GM19193 (cell line): ENCODE results near the gene LRRC75A.

ENCODE experiments used
- POLR2A ChIP-seq: IDR thresholded peaks from 4 replicates; pipeline ENCODE4 v1.6.1; 2011; ENCODE audit not compliant: insufficient read depth, insufficient read length; ENCODE audit errors: extremely low read depth

Gene LRRC75A

GRCh38 chr17:16484445-16485175 lies 7.4 kb downstream of the LRRC75A start:
- TF ChIP-seq POLR2A = no peak

- no peak for TF ChIP-seq POLR2A
Measured at GRCh38 chr17:16483021-16483645, 8.9 kb downstream of the LRRC75A start.

- no peak for TF ChIP-seq POLR2A
Measured at GRCh38 chr17:16482253-16482652, 9.7 kb downstream of the LRRC75A start.

DNA sequence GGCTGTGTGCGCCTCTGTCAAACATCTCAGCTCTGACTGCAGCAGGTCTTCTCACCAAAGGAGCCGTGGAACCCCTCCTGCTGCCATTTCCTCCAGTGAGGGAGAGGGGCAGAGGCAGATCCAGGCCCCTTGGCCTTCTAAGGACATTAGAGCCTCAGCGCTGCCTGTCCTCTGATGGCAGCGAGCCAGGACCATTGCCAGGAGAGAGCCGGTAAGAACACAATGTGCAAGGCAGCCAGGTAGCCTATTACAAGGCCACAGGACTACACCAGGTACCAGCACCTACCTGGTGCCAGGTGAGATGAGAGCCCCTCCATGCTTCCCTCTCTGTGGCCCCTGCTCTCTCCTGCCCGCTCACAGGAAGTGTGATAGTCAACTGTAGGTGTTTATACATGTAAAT lies 11.0 kb downstream of the LRRC75A start:
- TF ChIP-seq POLR2A = no peak

GRCh38 chr17:16479264-16479663 lies 12.7 kb downstream of the LRRC75A start:
- no peak for TF ChIP-seq POLR2A

GRCh38 chr17:16478649-16479048 lies 13.3 kb downstream of the LRRC75A start:
- TF ChIP-seq POLR2A = no peak

DNA sequence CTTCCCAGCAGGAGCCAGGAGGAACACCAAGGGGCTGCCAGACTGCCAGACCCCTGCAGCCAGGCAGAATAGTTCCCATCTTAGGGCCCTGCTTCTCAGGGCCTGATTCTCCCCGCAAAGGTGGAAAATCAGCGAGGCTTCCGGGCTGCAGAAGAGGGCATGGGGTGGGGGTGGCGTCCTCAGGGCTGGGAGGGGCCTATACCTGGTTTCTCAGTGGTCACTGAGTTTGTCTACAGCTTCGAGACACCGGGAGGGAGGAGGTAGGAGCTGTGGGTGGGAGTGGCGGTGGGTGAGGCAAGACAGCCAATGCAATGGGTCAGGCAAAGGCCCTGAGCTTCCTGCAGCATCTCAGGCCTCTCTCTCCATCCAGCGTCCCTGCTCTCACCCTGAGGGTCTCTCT lies 14.3 kb downstream of the LRRC75A start:
- no peak for TF ChIP-seq POLR2A

GRCh38 chr17:16477255-16477654 lies 14.7 kb downstream of the LRRC75A start:
- TF ChIP-seq POLR2A = no peak

- TF ChIP-seq POLR2A = no peak
Measured at GRCh38 chr17:16475179-16475704, 16.8 kb downstream of the LRRC75A start.

- TF ChIP-seq POLR2A = no peak
Measured at GRCh38 chr17:16474012-16474725, 17.8 kb downstream of the LRRC75A start.

DNA sequence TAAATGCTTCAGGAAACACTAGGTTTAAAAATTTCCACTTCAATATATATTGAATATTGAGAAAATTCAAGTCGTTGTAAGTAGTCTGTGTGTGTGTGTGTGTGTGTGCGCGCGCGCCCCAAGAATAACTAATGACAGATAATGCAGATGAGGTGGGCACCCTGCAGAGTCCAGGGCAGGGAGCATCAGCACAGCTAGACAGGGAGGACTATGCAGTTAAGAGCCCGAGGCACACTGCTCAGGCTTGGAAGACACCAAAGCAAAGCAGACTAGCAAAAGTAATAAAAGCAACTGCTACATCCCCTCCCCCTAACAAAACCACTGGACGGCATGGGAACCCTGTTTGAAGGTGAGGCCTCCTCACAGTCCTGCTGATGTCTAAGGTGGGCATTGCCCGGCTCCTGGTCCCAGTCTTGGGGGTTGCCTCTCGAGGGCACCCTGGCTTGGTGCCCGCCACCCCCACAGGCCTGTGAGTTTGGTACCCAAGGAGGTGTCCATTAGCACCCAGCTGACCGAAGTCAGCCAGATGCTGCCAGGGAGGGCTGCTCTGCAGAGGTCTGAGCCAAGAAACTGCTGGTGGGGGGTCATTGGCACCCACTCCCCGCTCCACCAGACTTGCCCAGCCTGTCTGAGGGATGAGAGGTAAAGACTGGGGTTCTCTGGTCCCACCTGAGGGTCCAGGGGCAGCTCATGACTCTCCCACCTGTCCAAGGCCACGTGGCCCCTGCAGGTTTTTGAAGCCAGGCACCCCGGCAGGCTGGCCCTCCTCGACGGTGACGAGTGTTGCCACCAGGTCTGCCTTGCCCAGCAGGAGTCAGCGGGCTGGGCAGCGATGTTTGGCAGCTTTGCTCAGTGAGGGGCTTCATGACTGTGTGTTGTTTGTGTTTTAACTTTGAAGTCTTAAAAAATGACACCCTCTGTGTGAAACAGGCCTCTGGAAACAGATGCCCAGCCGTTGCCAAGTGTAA lies 18.7 kb downstream of the LRRC75A start:
- TF ChIP-seq POLR2A = no peak

DNA sequence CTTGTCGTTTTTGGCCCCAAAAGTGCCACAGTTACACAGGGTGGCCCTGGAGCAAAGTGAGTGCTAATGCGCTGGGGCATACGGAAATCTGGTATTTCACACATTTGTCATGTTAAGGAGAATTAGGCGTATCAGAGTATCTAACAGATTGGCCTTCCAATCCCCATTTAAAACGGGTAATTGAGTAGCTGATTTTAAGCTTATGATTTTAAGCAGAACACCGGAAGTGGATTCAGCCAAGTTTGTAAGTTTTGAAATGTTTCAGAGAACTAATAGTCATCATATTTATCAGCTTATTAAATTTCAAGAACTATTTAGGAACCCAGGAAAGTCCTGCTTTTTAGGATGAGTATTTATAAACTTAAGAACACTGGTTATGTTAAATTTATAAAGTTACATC lies 19.5 kb downstream of the LRRC75A start:
- no peak for TF ChIP-seq POLR2A

DNA sequence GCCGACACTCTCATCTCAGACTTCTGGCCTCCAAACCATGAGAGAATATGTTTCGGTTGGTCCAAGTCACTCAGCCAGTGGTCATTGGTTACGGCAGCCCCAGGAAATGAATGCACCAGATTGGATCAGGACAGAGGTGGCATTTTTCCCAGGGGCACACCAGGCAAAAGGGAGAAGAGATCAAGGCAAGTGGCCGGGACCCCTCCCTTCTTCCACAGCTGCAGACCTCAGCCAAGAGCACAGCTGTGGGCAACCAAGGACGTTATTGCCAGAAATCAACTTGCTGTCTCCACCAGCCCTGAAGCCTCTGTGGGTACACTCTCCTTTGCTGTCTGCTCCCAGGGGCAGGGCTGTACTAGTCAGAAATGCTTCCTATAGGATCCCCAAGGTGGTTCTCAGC lies 20.7 kb downstream of the LRRC75A start:
- TF ChIP-seq POLR2A = no peak

- no peak for TF ChIP-seq POLR2A
Measured at GRCh38 chr17:16470265-16470664, 21.7 kb downstream of the LRRC75A start.

DNA sequence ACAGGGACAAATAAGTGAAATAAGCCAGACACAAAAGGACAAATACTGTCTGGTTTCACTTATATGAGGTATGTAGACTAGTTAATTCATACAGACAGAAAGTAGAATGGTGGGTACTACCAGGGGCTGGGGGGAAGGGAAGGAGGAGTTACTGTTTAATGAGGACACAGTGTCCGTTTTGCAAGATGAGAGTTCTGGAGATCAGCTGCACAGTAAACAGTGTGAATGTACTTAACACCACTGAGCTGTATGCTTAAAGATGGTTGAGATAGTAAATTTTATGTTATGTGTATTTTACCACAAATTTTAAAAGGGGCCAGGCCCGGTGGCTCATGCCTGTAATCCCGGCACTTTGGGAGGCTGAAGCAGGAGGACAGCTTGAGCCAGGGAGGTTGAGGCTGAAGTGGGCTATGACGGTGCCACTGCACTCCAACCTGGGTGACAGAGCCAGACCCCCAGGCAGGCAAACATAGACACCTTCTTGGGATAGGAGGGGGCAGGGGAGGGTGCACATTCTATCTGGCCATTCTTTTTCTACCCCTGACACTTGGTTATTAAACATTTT lies 23.5 kb downstream of the LRRC75A start:
- TF ChIP-seq POLR2A = no peak

DNA sequence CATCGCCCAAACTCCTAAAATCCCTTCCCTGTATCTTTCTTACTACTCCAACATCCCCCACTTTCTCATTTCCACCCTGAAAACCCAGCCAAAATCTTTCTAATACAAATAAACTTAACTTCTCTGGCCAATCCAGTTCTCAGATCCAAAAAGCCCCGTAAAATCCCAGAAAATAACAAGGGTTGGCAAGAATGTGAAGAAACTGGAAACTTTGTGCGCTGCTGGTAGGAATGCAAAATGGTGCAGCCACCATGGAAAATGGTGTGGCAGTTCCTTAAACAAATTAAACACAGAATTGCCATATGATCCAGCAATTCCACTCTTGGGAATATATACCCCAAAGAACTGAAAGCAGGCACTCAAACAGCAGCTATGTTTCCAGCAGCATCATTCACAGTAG lies 24.1 kb downstream of the LRRC75A start:
- no peak for TF ChIP-seq POLR2A
